ENCODE measurements around the gene MAP7.

DNA sequence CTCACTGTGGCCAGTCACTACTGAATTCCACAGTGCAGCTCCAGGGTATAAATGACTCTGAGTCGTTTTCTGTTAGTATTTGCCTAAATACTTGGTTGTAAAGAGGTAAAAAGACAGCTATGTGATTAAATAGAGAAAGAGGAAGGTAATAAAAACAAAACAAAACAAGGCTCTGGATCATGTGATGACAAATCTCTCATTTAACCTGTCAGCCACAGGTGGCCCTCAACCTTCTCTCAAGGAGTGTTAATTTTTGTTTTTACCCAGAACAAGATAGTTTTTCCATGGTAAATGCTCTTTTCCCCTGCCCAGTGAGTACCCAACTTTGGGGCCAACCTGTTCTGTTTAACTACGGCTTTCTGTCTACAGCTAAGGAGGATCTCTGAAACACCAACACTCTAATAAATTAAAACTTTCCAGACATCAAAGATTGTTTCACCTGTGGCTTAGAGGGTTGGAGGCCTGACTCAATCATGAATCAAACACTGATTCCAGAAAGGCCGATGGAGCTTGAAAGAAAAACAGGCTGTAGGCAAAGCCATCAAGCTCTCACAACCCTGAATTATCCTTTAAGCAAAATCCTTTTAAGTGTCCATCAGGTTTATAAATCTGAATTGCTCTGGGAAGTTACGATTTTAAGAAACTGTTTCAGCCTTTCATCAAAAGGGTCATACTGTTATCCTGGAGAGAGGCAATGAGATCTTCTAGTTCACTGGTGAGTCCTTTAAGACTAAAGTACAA lies 179.1 kb downstream of the MAP7 start:
- TF ChIP-seq GATA2 (IDR thresholded peaks at IDR 0.05; ENCODE audit: insufficient read depth, insufficient read length, low read depth, low read length) (no peak), MAX (IDR thresholded peaks at IDR 0.05; ENCODE audit: insufficient read depth, insufficient read length) (no peak), EZH2 (IDR thresholded peaks at IDR 0.05; ENCODE audit: borderline replicate concordance, low read depth, low read length, severe bottlenecking) (no peak), POLR2A (IDR thresholded peaks at IDR 0.05; ENCODE audit: low read depth, low read length) (no peak), JUN (IDR thresholded peaks at IDR 0.05; ENCODE audit: borderline replicate concordance, insufficient read depth, insufficient read length, low read depth) (no peak), MYC (IDR thresholded peaks at IDR 0.05; ENCODE audit: low read depth, low read length) (no peak)
